ENCODE measurements around the gene FADS1.

FADS1 gene

DNA sequence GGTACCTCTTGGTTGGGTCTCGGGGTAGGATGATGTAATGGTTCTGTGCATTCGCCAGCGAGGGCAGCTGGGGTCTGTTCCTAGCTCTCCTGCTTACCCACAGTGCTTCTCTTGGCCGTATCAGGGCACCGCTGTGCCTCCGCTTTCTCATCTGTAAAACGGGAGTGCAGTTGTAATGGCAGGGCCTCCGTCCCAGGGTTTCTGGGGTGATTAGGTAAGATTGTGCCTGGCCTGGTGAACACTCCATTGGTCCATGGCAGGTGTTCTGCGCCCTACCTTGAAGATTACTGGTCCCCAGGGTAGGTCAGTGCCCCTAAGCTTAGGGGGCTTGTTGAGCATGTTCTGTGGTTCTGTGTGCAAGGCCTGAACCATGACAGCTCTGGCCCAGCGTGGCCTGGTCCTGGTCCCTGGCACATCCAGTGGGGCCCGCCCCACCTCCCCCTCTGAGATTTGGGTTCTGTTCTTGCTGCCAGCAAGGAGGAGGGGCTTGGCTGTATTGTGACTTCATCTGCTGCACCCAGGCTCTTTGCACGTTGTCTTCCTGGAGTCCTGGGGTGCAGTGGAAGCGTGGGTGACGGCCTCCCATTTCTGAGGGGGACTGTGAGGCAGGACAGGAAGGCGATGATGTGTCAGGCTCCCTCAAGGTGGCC lies 59.5 kb downstream of the FADS1 start:
- no peak overlapping the region for H3K4me3 ChIP-seq (ENCODE audit: low read depth, low read length)

GRCh38 chr11:61756452-61757212 lies 60.2 kb downstream of the FADS1 start:
- TF ChIP-seq, protein P1, sequence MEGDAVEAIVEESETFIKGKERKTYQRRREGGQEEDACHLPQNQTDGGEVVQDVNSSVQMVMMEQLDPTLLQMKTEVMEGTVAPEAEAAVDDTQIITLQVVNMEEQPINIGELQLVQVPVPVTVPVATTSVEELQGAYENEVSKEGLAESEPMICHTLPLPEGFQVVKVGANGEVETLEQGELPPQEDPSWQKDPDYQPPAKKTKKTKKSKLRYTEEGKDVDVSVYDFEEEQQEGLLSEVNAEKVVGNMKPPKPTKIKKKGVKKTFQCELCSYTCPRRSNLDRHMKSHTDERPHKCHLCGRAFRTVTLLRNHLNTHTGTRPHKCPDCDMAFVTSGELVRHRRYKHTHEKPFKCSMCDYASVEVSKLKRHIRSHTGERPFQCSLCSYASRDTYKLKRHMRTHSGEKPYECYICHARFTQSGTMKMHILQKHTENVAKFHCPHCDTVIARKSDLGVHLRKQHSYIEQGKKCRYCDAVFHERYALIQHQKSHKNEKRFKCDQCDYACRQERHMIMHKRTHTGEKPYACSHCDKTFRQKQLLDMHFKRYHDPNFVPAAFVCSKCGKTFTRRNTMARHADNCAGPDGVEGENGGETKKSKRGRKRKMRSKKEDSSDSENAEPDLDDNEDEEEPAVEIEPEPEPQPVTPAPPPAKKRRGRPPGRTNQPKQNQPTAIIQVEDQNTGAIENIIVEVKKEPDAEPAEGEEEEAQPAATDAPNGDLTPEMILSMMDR (IDR thresholded peaks at IDR 0.05; ENCODE audit: borderline replicate concordance, insufficient read depth, low read depth, low read length) = no peak
- no peak overlapping the region for H3K4me3 ChIP-seq (ENCODE audit: low read depth, low read length)

More for the DNA sequence above, 59.5 kb downstream of the FADS1 start:
- TF ChIP-seq, protein P1 (IDR thresholded peaks at IDR 0.05; ENCODE audit: borderline replicate concordance, insufficient read depth, low read depth, low read length) = no peak

DNA sequence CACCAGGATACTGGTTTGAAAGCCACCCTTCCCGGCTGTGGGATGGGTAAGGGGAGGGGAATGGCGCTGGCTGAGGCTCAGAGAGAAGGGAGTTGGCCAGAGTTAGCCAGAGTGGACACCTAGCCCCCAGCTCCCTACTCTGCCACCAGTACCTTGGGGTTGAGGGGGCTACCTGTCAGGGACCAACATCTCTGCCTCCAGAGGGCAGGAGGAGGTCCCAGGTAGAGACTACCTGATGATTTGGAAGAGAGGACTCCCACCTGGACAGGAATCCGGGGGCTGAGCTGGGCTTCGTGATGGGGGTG lies 60.7 kb downstream of the FADS1 start:
- TF ChIP-seq, protein P1 (IDR thresholded peaks at IDR 0.05; ENCODE audit: borderline replicate concordance, insufficient read depth, low read depth, low read length) = no peak
- H3K4me3 ChIP-seq (ENCODE audit: low read depth, low read length) = no peak overlapping the region

DNA sequence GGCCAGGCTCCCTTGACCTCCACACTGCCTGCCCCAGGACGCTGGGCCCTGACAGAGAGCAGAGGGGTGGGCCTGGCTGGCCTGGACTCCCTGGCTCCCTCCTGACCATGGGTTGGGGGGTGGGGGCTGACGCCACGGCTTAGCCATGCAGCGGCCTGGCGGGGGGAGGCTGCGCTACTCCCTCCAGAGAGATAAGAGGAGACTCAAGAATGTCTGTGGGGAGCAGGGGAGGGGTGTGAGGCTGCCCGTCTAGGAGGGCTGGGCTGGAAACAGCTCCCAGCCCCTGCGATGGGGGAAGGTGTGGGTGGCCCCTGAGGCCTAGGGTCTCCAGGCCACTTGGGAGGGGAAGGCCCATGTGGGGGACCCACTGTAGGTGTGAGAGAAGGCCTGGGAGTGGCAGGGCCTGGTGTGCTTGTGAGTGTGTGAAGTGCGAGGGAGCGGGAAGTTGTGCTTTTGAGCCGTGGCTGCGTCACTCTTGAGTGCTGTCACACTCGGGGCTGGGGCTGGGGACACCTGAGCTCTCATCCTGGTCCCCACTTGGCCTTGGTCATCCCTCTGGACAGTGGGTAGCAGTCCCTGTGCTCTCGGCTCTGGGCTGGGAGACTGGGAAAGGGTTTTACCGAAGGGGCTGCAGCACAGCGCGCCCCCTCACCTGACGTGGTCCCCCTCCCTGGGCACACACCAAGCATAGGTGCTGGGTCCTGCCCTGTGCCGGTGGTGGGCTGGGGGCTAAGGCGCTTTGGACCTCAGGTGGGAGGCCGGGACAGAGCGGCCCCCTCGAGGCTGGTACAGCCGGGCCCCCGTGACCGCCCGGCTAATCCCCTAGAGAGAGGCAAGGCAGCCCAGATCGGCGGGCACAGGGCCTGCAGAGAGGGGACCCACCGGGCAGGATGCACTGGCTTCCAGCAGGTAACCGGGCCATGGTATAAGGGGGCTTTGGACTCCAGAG lies 62.0 kb downstream of the FADS1 start:
- H3K4me3 ChIP-seq (ENCODE audit: low read depth, low read length) = no peak overlapping the region
- TF ChIP-seq, protein P1 (IDR thresholded peaks at IDR 0.05; ENCODE audit: borderline replicate concordance, insufficient read depth, low read depth, low read length) = no peak

DNA sequence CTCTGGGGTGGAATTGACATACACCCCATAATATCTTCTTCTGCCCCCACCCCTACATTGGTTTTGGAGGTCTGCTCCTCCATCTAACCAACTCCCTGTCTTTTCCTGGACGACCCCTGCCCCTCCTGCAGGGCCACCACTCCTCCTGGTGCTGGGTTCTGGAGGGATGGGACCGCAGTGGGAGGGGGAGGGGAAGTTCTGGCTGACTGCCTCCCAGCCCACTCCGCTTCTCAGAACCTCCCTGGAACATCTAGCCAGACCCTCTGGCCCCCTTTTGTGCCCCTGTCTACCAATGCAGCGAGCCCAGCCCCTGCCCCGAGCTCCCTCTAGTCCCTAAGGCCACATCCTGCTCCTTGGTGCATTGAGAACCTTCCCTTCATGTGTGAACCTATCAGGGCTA lies 63.1 kb downstream of the FADS1 start:
- TF ChIP-seq, protein P1 (IDR thresholded peaks at IDR 0.05; ENCODE audit: borderline replicate concordance, insufficient read depth, low read depth, low read length) = no peak
- no peak overlapping the region for H3K4me3 ChIP-seq (ENCODE audit: low read depth, low read length)

DNA sequence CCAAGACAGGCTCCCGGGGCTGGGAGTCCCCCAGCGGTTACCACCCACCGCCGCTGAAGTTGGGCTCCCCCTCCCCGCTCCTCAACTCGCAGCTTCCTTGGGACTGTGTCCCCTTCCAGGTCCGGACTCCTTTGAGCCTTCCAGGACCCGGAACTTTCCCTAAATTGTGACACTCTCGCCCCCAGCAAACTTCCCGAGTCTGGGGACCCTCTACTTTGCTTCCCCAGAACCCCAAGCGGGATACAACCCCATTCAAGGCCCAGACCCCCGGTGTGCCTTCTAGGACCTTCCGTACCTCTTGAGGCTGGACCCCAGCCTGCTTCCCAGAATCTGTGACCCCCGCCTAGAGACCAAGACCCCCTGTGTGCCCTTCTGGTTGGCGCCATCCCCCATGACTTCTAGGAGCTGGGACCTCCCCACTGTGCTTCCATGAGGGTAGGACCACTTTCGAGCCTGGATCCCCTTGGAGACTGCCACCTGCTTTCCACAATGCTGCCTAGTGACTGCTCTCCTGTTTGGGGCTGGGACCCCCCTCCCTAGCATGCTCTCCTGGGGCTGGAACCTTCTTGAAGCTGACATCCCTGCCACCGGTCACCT lies 63.8 kb downstream of the FADS1 start:
- no peak overlapping the region for H3K4me3 ChIP-seq (ENCODE audit: low read depth, low read length)

More for the DNA sequence above, 63.8 kb downstream of the FADS1 start:
- TF ChIP-seq, protein P1 (IDR thresholded peaks at IDR 0.05; ENCODE audit: borderline replicate concordance, insufficient read depth, low read depth, low read length) = no peak
